ENCODE data around the gene VWC2L. TPM values are rescaled to one million over a fixed set of nuclear protein-coding genes. Genes with fewer than 3 reads are reported as not detected.

The VWC2L gene
- total and polyA plus RNA-seq, 10 of the 15 experiments (the other 5 are each of a cell fraction or from before 2014, with no cell fraction given) = not detected

GRCh38 chr2:214492152-214492551 lies 81.3 kb downstream of the VWC2L start:
- Histone ChIP-seq H3K4me2 (ENCODE audit: control insufficient read depth, insufficient read depth) (no peak overlapping the region), H3K9ac (ENCODE audit: control insufficient read depth, insufficient read depth, low read length) (no peak overlapping the region), H3K27ac (ENCODE audit: control insufficient read depth, insufficient read depth) (no peak overlapping the region), H4K20me1 (ENCODE audit: control insufficient read depth, insufficient read depth) (no peaks in the 10 kb centered on the region), H3K79me2 (ENCODE audit: control insufficient read depth, insufficient read depth, low read length) (no peaks in the 10 kb centered on the region), H2AFZ (ENCODE audit: control insufficient read depth, low read depth, low read length) (no peak overlapping the region), H3K27me3 (replicated peaks in 1 of 2; ENCODE audit: control insufficient read depth in 2 of 2, insufficient read depth in 2 of 2, low read length in 1 of 2) (no peaks in the 10 kb centered on the region; a peak in 1 of 4 replicates), H3K4me1 (ENCODE audit: control insufficient read depth, insufficient read depth, low read length) (no peaks in the 10 kb centered on the region), H3K36me3 (ENCODE audit: control insufficient read depth in 2 of 2, insufficient read depth in 2 of 2, low read length in 1 of 2) (no peaks in the 10 kb centered on the region), H3K9me3 (replicated peaks; ENCODE audit: control insufficient read depth, insufficient read depth, low read length) (no peaks in the 10 kb centered on the region), H3K4me3 (no peak overlapping the region)
- ATAC-seq (peak; percentile 80), DNase-seq (ENCODE audit: low read depth, low spot score) (peak; percentile 9), FAIRE-seq (no peak)
- TF ChIP-seq FOS (IDR thresholded peaks at IDR 0.05; ENCODE audit: borderline replicate concordance, extremely low read depth, insufficient read length) (no peak), IKZF2 (IDR thresholded peaks at IDR 0.05) (peak in 1 of 2 experiments; percentile 15; a peak in 1 of 4 replicates), NRF1 (conservative IDR thresholded peaks at IDR 0.05; ENCODE audit: low read depth, low read length) (no peak), BHLHE40 (IDR thresholded peaks at IDR 0.05; ENCODE audit: borderline replicate concordance in 1 of 2, low read depth in 2 of 2, low read length in 1 of 2) (peak in 1 of 2 experiments; percentile 26; a peak in 1 of 4 replicates), E2F4 (IDR thresholded peaks at IDR 0.05; ENCODE audit: low read depth, low read length) (no peak), PAX5 (IDR thresholded peaks at IDR 0.05; ENCODE audit: borderline replicate concordance, low read depth, low read length) (peak; percentile 56; the same call in 1 of the 2 replicates), RELA (IDR thresholded peaks at IDR 0.05; ENCODE audit: borderline replicate concordance, partially characterized antibody) (no peak), BMI1 (IDR thresholded peaks at IDR 0.05; ENCODE audit: borderline replicate concordance) (no peak), TCF12 (IDR thresholded peaks at IDR 0.05; ENCODE audit: low read depth, low read length) (0 out of 2 replicates have a peak, but pooled peaks have one; percentile 21), EP300 (IDR thresholded peaks at IDR 0.05; ENCODE audit: borderline replicate concordance in 1 of 2, control insufficient read depth in 1 of 2, low read depth in 2 of 2, low read length in 2 of 2) (no peak; a peak in 1 of 4 replicates), CREM (IDR thresholded peaks at IDR 0.05; ENCODE audit: low read depth) (no peak), PAX8 (IDR thresholded peaks at IDR 0.05) (no peak), RAD21 (IDR thresholded peaks at IDR 0.05; ENCODE audit: insufficient read depth, low read depth, low read length) (no peak), HDAC6 (IDR thresholded peaks at IDR 0.05; ENCODE audit: unreplicated experiment) (no peak), ZBTB11 (CRISPR knock-in tag; IDR thresholded peaks at IDR 0.05) (no peak)
- TF ChIP-seq, protein P1, sequence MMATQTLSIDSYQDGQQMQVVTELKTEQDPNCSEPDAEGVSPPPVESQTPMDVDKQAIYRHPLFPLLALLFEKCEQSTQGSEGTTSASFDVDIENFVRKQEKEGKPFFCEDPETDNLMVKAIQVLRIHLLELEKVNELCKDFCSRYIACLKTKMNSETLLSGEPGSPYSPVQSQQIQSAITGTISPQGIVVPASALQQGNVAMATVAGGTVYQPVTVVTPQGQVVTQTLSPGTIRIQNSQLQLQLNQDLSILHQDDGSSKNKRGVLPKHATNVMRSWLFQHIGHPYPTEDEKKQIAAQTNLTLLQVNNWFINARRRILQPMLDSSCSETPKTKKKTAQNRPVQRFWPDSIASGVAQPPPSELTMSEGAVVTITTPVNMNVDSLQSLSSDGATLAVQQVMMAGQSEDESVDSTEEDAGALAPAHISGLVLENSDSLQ (IDR thresholded peaks at IDR 0.05) = peak; percentile 32; the same call in 1 of the 2 replicates
- SMC1A ChIA-PET (ENCODE audit: uncharacterized antibody, unreplicated experiment) = interaction anchor here (1.6 kb wide), 1 partner anchor 11 kb away, joined by 3 read pairs; no protein-coding TSS in a partner anchor
- POLR2A ChIA-PET = interaction anchor here (0.6 kb wide), 1 partner anchor 115 kb away, joined by 3 read pairs; no protein-coding TSS in a partner anchor
- RAD21 ChIA-PET (ENCODE audit: unreplicated experiment) = no interaction called here
- CTCF ChIA-PET = interaction anchor here (0.6 to 0.7 kb wide), 2 partner anchors 11 to 97 kb away, joined by 3 read pairs; no protein-coding TSS in a partner anchor
- in situ Hi-C loops (cut with MboI) = no loop called here
- intact Hi-C loops (cut with micrococcal nuclease; ENCODE audit: unreplicated experiment) = no loop called here
- 28% methylated on average over 3 of the region's 3 CpGs for WGBS (ENCODE audit: insufficient coverage, insufficient replicate concordance, low lambda C conversion rate, missing lambda C conversion rate)
- no TSS peak for BruUV-seq (replicated peaks)
